ENCODE results near the gene OR5D16.
"Not testable (repeated sequence)": the region's sequence is repeated elsewhere in the genome, so short reads cannot be mapped to it uniquely, and the experiment has no call there.

Gene OR5D16

GRCh38 chr11:55838452-55838851 lies at the start of gene OR5D16:
Gene OR5D16, plus strand, starts transcription at chr11:55838752. Its CDS starts 0 bp downstream, at chr11:55838752.
- no peak for DNase-seq

- DNase-seq, result no peak
Observed at GRCh38 chr11:55791606-55792005, 46.9 kb upstream of the OR5D16 start.

- no peak for DNase-seq
Observed at GRCh38 chr11:55793321-55793720, 45.2 kb upstream of the OR5D16 start.

- no peak for DNase-seq
Observed at GRCh38 chr11:55795256-55795655, 43.3 kb upstream of the OR5D16 start, which contains the start of gene OR5D14. Gene OR5D14, plus strand, starts transcription at chr11:55795556. Its CDS starts 0 bp downstream, at chr11:55795556.

GRCh38 chr11:55806248-55806647 lies 32.3 kb upstream of the OR5D16 start:
- DNase-seq, result no peak

GRCh38 chr11:55811067-55811466 lies 27.5 kb upstream of the OR5D16 start, which contains the start of gene OR5L1:
Gene OR5L1, plus strand, starts transcription at chr11:55811367. Its CDS starts 100 bp downstream, at chr11:55811467.
- no peak for DNase-seq

GRCh38 chr11:55819330-55819729 lies 19.2 kb upstream of the OR5D16 start, which contains the start of gene OR5D18:
Gene OR5D18, plus strand, starts transcription at chr11:55819630. Its CDS starts 0 bp downstream, at chr11:55819630.
- DNase-seq, result no peak

- no peak for DNase-seq
Observed at GRCh38 chr11:55826919-55827318, 11.6 kb upstream of the OR5D16 start, which contains the start of gene OR5L2. Gene OR5L2, plus strand, starts transcription at chr11:55827219. Its CDS starts 0 bp downstream, at chr11:55827219.

- DNase-seq, result no peak
Observed at GRCh38 chr11:55847453-55847852, 8.9 kb downstream of the OR5D16 start.

GRCh38 chr11:55849037-55849436 lies 10.5 kb downstream of the OR5D16 start:
- DNase-seq, result no peak

GRCh38 chr11:55852141-55852540 lies 13.6 kb downstream of the OR5D16 start:
- DNase-seq, result no peak

GRCh38 chr11:55854704-55855103 lies 16.2 kb downstream of the OR5D16 start:
- DNase-seq, result no peak

GRCh38 chr11:55867354-55867753 lies 28.8 kb downstream of the OR5D16 start:
- DNase-seq, result not testable (repeated sequence)

GRCh38 chr11:55872731-55873130 lies 34.2 kb downstream of the OR5D16 start:
- DNase-seq, result not testable (repeated sequence)

- DNase-seq, result not testable (repeated sequence)
Observed at GRCh38 chr11:55873146-55873545, 34.6 kb downstream of the OR5D16 start.

- DNase-seq, result not testable (repeated sequence)
Observed at GRCh38 chr11:55882997-55883396, 44.4 kb downstream of the OR5D16 start, which contains the start of gene TRIM51. Gene TRIM51, plus strand, starts transcription at chr11:55883297. Its CDS starts 2,132 bp downstream, at chr11:55885429.

GRCh38 chr11:55884995-55885394 lies 46.4 kb downstream of the OR5D16 start:
- DNase-seq, result not testable (repeated sequence)

GRCh38 chr11:55885481-55885880 lies 46.9 kb downstream of the OR5D16 start:
- not testable (repeated sequence) for DNase-seq

Measured in DMS79 treated with DMSO at 0.1 percent for 48 hours (cell line).